Measurements from ENCODE around the gene MYO7B. TPM values are rescaled to one million over a fixed set of nuclear protein-coding genes. Genes with fewer than 3 reads are reported as not detected.

MYO7B gene
- total and polyA plus RNA-seq, 2 donors (not counting 1 experiment from before 2014, with no cell fraction given) = under 0.01 TPM; not detected in 1

GRCh38 chr2:127649684-127650040 lies 114.2 kb downstream of the MYO7B start:
- Histone ChIP-seq H3K9ac (ENCODE audit: insufficient read depth, low read length) (no peak overlapping the region), H3K36me3 (ENCODE audit: control insufficient read depth, insufficient read depth, low read length) (no peaks in the 10 kb centered on the region), H3K27ac (ENCODE audit: insufficient read depth, low read length) (no peak overlapping the region), H3K79me2 (ENCODE audit: control insufficient read depth, insufficient read depth, low read length) (no peaks in the 10 kb centered on the region), H3K9me3 (ENCODE audit: control insufficient read depth, insufficient read depth, low read depth, low read length) (no peaks in the 10 kb centered on the region), H3K27me3 (ENCODE audit: control insufficient read depth, insufficient read depth, low read length) (no peaks in the 10 kb centered on the region), H4K20me1 (ENCODE audit: control insufficient read depth, extremely low read depth, insufficient read depth, low read length) (no peaks in the 10 kb centered on the region), H3K4me2 (ENCODE audit: extremely low read depth, insufficient read depth, low read length) (no peak overlapping the region), H3K4me1 (ENCODE audit: control insufficient read depth, extremely low read depth, insufficient read depth, low read length) (peaks cover 3% of the 10 kb centered on the region), H2AFZ (ENCODE audit: low read length) (no peak overlapping the region), H3K4me3 (replicated peaks in 1 of 4; ENCODE audit: control extremely low read depth in 1 of 4, insufficient read depth in 1 of 4, low read depth in 3 of 4, low read length in 4 of 4) (no peak overlapping the region)
- no peak for TF ChIP-seq EZH2 (IDR thresholded peaks at IDR 0.05; ENCODE audit: low read length, missing control alignments)
- peak; percentile 75 to 87 for TF ChIP-seq CTCF (conservative IDR thresholded peaks at IDR 0.05 in 1 of 2, IDR thresholded peaks at IDR 0.05 in 1 of 2; ENCODE audit: low read depth in 1 of 2, low read length in 2 of 2)
- peak; percentile 67 to 82 for DNase-seq (ENCODE audit: low read depth in 2 of 2)

GRCh38 chr2:127650041-127650784 lies 114.7 kb downstream of the MYO7B start:
- Histone ChIP-seq H4K20me1 (ENCODE audit: control insufficient read depth, extremely low read depth, insufficient read depth, low read length) (no peaks in the 10 kb centered on the region), H3K9me3 (ENCODE audit: control insufficient read depth, insufficient read depth, low read depth, low read length) (no peaks in the 10 kb centered on the region), H2AFZ (ENCODE audit: low read length) (no peak overlapping the region), H3K4me2 (ENCODE audit: extremely low read depth, insufficient read depth, low read length) (no peak overlapping the region), H3K27ac (ENCODE audit: insufficient read depth, low read length) (no peak overlapping the region), H3K9ac (ENCODE audit: insufficient read depth, low read length) (no peak overlapping the region), H3K79me2 (ENCODE audit: control insufficient read depth, insufficient read depth, low read length) (no peaks in the 10 kb centered on the region), H3K36me3 (ENCODE audit: control insufficient read depth, insufficient read depth, low read length) (no peaks in the 10 kb centered on the region), H3K27me3 (ENCODE audit: control insufficient read depth, insufficient read depth, low read length) (no peaks in the 10 kb centered on the region), H3K4me3 (replicated peaks in 1 of 4; ENCODE audit: control extremely low read depth in 1 of 4, insufficient read depth in 1 of 4, low read depth in 3 of 4, low read length in 4 of 4) (no peak overlapping the region), H3K4me1 (ENCODE audit: control insufficient read depth, extremely low read depth, insufficient read depth, low read length) (peaks cover 3% of the 10 kb centered on the region)
- DNase-seq (ENCODE audit: low read depth in 2 of 2) = no peak
- TF ChIP-seq EZH2 (IDR thresholded peaks at IDR 0.05; ENCODE audit: low read length, missing control alignments) (no peak), CTCF (conservative IDR thresholded peaks at IDR 0.05 in 1 of 2, IDR thresholded peaks at IDR 0.05 in 1 of 2; ENCODE audit: low read depth in 1 of 2, low read length in 2 of 2) (peak in 1 of 2 donors; percentile 1)

GRCh38 chr2:127650785-127651380 lies 115.4 kb downstream of the MYO7B start:
- Histone ChIP-seq H3K27ac (ENCODE audit: insufficient read depth, low read length) (no peak overlapping the region), H4K20me1 (ENCODE audit: control insufficient read depth, extremely low read depth, insufficient read depth, low read length) (no peaks in the 10 kb centered on the region), H3K4me2 (ENCODE audit: extremely low read depth, insufficient read depth, low read length) (no peak overlapping the region), H3K4me3 (replicated peaks in 1 of 4; ENCODE audit: control extremely low read depth in 1 of 4, insufficient read depth in 1 of 4, low read depth in 3 of 4, low read length in 4 of 4) (no peak overlapping the region), H3K9me3 (ENCODE audit: control insufficient read depth, insufficient read depth, low read depth, low read length) (no peaks in the 10 kb centered on the region), H3K4me1 (ENCODE audit: control insufficient read depth, extremely low read depth, insufficient read depth, low read length) (peaks cover 3% of the 10 kb centered on the region), H3K27me3 (ENCODE audit: control insufficient read depth, insufficient read depth, low read length) (no peaks in the 10 kb centered on the region), H2AFZ (ENCODE audit: low read length) (no peak overlapping the region), H3K79me2 (ENCODE audit: control insufficient read depth, insufficient read depth, low read length) (no peaks in the 10 kb centered on the region), H3K36me3 (ENCODE audit: control insufficient read depth, insufficient read depth, low read length) (no peaks in the 10 kb centered on the region), H3K9ac (ENCODE audit: insufficient read depth, low read length) (no peak overlapping the region)
- peak in 1 of 2 donors; percentile 54 for DNase-seq (ENCODE audit: low read depth in 2 of 2)
- TF ChIP-seq EZH2 (IDR thresholded peaks at IDR 0.05; ENCODE audit: low read length, missing control alignments) (no peak), CTCF (conservative IDR thresholded peaks at IDR 0.05 in 1 of 2, IDR thresholded peaks at IDR 0.05 in 1 of 2; ENCODE audit: low read depth in 1 of 2, low read length in 2 of 2) (no peak)
